Keratinocyte (primary cell): ENCODE data around the gene IGSF9. TPM values are rescaled to one million over a fixed set of nuclear protein-coding genes. Genes with fewer than 3 reads are reported as not detected.
A peak's percentile ranks its signal among the peaks of the same experiment; 100 is the strongest.

Experiments used
- DNase-seq: peaks from one replicate; pipeline ENCODE4 v3.0.0-alpha.2; 2011; ENCODE audit warnings: low read depth, missing footprints, low spot score
- FAIRE-seq: peaks from 2 replicates; lab custom pipeline; 2011; peaks lifted over from hg19 to GRCh38; lab: Jason Lieb, UNC
- H2AFZ ChIP-seq: 2 replicates; pipeline ENCODE4 v1.6.0; 2012; ENCODE audit warnings: low read length, control low read depth, inconsistent platforms; ENCODE audit not compliant: control insufficient read depth
- H3K27ac ChIP-seq: 2 replicates; pipeline ENCODE4 v1.5.1; 2011; ENCODE audit warnings: low read length; ENCODE audit not compliant: control insufficient read depth, insufficient read depth
- H3K27me3 ChIP-seq: 3 replicates; pipeline ENCODE4 v1.6.0; 2011; ENCODE audit warnings: low read length; ENCODE audit not compliant: control insufficient read depth, insufficient read depth; ENCODE audit errors: extremely low read depth
- H3K36me3 ChIP-seq, 2 experiments: 2 replicates in 1 of 2; 3 replicates in 1 of 2; pipeline ENCODE4 v1.5.1; 2011; ENCODE audit warnings: low read length in 2 of 2, mild to moderate bottlenecking in 1 of 2; ENCODE audit not compliant: control insufficient read depth in 2 of 2, insufficient read depth in 2 of 2; ENCODE audit errors: extremely low read depth in 1 of 2
- H3K4me1 ChIP-seq: 3 replicates; pipeline ENCODE4 v1.5.1; 2011; ENCODE audit warnings: low read length; ENCODE audit not compliant: control insufficient read depth, insufficient read depth; ENCODE audit errors: extremely low read depth
- H3K4me2 ChIP-seq: 3 replicates; pipeline ENCODE4 v1.6.0; 2011; ENCODE audit warnings: low read depth, low read length; ENCODE audit not compliant: control insufficient read depth, insufficient read depth; ENCODE audit errors: extremely low read depth
- H3K4me3 ChIP-seq, 3 experiments: fragments of 200-600 bp in 1 of 3; sonication (generic) in 1 of 3; 2 replicates in 2 of 3; 3 replicates in 1 of 3; pipeline ENCODE4 v1.5.1; 2011 to 2016; ENCODE audit warnings: low read length in 3 of 3, mild to moderate bottlenecking in 3 of 3, control low read depth in 2 of 3, inconsistent platforms in 1 of 3, low read depth in 1 of 3, mixed read lengths in 1 of 3, mixed run types in 1 of 3, moderate library complexity in 1 of 3; ENCODE audit not compliant: control insufficient read depth in 2 of 3, insufficient read depth in 2 of 3; ENCODE audit errors: extremely low read depth in 1 of 3
- H3K79me2 ChIP-seq: 2 replicates; pipeline ENCODE4 v1.6.0; 2012; ENCODE audit warnings: low read length; ENCODE audit not compliant: control insufficient read depth, insufficient read depth
- H3K9ac ChIP-seq: 3 replicates; pipeline ENCODE4 v1.6.0; 2011; ENCODE audit warnings: low read length; ENCODE audit not compliant: control insufficient read depth, insufficient read depth; ENCODE audit errors: extremely low read depth
- H3K9me1 ChIP-seq: 3 replicates; pipeline ENCODE4 v1.6.0; 2011; ENCODE audit warnings: low read length; ENCODE audit not compliant: control insufficient read depth, insufficient read depth; ENCODE audit errors: extremely low read depth
- H3K9me3 ChIP-seq: 2 replicates; pipeline ENCODE4 v1.5.1; 2012; ENCODE audit warnings: low read depth, low read length; ENCODE audit not compliant: control insufficient read depth
- H4K20me1 ChIP-seq: 3 replicates; pipeline ENCODE4 v1.6.0; 2011; ENCODE audit warnings: low read length; ENCODE audit not compliant: control insufficient read depth, insufficient read depth; ENCODE audit errors: extremely low read depth
- EZH2 ChIP-seq: IDR thresholded peaks from one replicate; pipeline ENCODE4 v1.6.1; 2012; ENCODE audit warnings: inconsistent platforms, mild to moderate bottlenecking, low read length, moderate library complexity
- dilution Hi-C: fragments of 300-500 bp; cut with MboI; formaldehyde crosslinking; loops from one replicate; pipeline ENCODE4 v1.7.0; 2020; ENCODE audit warnings: low sequenced_read_pairs; ENCODE audit not compliant: extremely low pct_ligation_motif_present
- polyA plus RNA-seq, 5 experiments: library from polyadenylated mRNA; depleted of rRNA in 3 of 5; stranded (reverse) in 3 of 5; stranded (forward) in 1 of 5; unstranded in 1 of 5; fragments of >200 nt; gene quantifications; 1 replicate in 1 of 5; 2 replicates in 3 of 5; 3 replicates in 1 of 5; pipeline versions ENCODE4 v1.2.1 to v1.2.3, GENCODE V29; 2011 to 2012; ENCODE audit warnings: missing spikeins in 2 of 5, low read depth in 1 of 5, low replicate concordance in 1 of 5
- TF ChIP-seq, protein P1 (sequence below), 3 experiments: IDR thresholded peaks in 1 of 3; conservative IDR thresholded peaks in 1 of 3; optimal IDR thresholded peaks in 1 of 3; 2 replicates in 2 of 3; 3 replicates in 1 of 3; pipeline versions ENCODE3 to v1.5.1; 2011; ENCODE audit warnings: low read length in 3 of 3, mild to moderate bottlenecking in 3 of 3, moderate library complexity in 2 of 3, control low read depth in 1 of 3, inconsistent platforms in 1 of 3; ENCODE audit not compliant: insufficient read depth in 2 of 3; ENCODE audit errors: extremely low read depth in 1 of 3

IGSF9 gene
- polyA plus RNA-seq, 1 donor (not counting 4 experiments of a cell fraction or from before 2014, with no cell fraction given), result 4.2 TPM

DNA sequence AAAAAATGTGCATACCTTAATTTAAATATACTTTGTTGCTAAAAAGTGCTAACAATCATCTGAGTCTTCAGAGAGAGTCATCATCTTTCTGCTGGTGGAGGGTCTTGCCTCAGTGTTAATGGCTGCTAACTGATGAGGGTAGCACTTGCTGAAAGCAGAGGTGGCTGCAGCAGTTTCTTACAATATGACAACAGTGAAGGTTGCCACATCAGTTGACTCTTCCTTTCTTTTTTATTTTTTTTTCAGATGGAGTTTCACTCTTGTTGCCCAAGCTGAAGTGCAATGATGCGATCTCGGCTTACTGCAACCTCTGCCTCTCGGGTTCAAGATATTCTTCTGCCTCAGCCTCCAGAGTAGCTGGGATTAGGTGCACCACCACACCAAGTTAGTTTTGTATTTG lies 42.9 kb downstream of the IGSF9 start:
- no peak overlapping the region for H3K4me3 ChIP-seq
- no peak overlapping the region for H3K4me2 ChIP-seq
- peaks cover 14% of the 10 kb centered on the region for H3K4me1 ChIP-seq
- H3K9ac ChIP-seq, result no peak overlapping the region
- H3K27me3 ChIP-seq, result no peaks in the 10 kb centered on the region
- no peak for TF ChIP-seq EZH2
- TF ChIP-seq, protein P1, sequence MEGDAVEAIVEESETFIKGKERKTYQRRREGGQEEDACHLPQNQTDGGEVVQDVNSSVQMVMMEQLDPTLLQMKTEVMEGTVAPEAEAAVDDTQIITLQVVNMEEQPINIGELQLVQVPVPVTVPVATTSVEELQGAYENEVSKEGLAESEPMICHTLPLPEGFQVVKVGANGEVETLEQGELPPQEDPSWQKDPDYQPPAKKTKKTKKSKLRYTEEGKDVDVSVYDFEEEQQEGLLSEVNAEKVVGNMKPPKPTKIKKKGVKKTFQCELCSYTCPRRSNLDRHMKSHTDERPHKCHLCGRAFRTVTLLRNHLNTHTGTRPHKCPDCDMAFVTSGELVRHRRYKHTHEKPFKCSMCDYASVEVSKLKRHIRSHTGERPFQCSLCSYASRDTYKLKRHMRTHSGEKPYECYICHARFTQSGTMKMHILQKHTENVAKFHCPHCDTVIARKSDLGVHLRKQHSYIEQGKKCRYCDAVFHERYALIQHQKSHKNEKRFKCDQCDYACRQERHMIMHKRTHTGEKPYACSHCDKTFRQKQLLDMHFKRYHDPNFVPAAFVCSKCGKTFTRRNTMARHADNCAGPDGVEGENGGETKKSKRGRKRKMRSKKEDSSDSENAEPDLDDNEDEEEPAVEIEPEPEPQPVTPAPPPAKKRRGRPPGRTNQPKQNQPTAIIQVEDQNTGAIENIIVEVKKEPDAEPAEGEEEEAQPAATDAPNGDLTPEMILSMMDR (optimal IDR thresholded peaks at IDR 0.05 in 1 of 3, IDR thresholded peaks at IDR 0.05 in 1 of 3, conservative IDR thresholded peaks at IDR 0.05 in 1 of 3; ENCODE audit: extremely low read depth in 1 of 3, insufficient read depth in 2 of 3, low read length in 3 of 3), result no peak
- FAIRE-seq, result no peak
- no peaks in the 10 kb centered on the region for H3K79me2 ChIP-seq
- no peaks in the 10 kb centered on the region for H3K36me3 ChIP-seq
- dilution Hi-C loops, result no loop called here
- DNase-seq, result no peak
- H4K20me1 ChIP-seq, result no peaks in the 10 kb centered on the region
- H3K9me3 ChIP-seq, result no peaks in the 10 kb centered on the region
- no peak overlapping the region for H2AFZ ChIP-seq
- no peak overlapping the region for H3K27ac ChIP-seq
- no peaks in the 10 kb centered on the region for H3K9me1 ChIP-seq

DNA sequence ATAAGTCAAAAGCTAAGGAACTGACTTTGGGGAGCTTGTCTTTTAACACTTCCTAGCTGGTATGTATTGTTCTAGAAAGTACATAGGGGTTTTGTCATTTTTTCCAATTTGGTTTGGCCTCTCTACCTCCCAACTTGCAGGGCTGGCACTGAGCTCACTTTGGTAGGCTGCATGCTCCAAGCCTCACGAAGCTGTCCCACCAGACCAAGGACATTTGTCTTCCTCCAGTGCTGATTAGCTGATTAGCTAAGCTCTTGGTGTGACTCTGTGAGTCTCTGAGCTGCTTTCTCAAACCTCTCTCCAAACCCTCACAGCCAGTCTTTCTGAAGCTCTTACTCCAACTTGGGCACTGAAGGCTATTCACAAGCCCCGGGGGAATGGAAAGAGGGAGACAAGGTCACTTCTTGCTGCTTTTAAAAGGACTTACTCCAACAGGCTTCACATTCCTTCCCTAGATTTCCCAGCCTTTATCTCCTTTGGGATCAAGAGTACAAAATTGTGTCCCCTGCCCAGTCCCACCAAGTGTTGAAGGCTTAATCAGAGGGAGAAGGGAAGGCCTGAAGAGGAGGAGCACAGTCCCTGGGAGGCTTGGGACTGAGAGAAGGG lies 44.6 kb downstream of the IGSF9 start:
- Histone ChIP-seq H3K36me3 (no peaks in the 10 kb centered on the region), H2AFZ (no peak overlapping the region), H3K27ac (no peak overlapping the region), H3K9me3 (no peaks in the 10 kb centered on the region), H3K4me1 (peaks cover 14% of the 10 kb centered on the region), H3K27me3 (no peaks in the 10 kb centered on the region), H3K79me2 (no peaks in the 10 kb centered on the region), H3K9me1 (no peaks in the 10 kb centered on the region), H3K9ac (no peak overlapping the region), H4K20me1 (no peaks in the 10 kb centered on the region), H3K4me3 (no peak overlapping the region), H3K4me2 (peak overlapping the region; percentile 37)
- no peak for TF ChIP-seq EZH2
- TF ChIP-seq, protein P1 (optimal IDR thresholded peaks at IDR 0.05 in 1 of 3, IDR thresholded peaks at IDR 0.05 in 1 of 3, conservative IDR thresholded peaks at IDR 0.05 in 1 of 3; ENCODE audit: extremely low read depth in 1 of 3, insufficient read depth in 2 of 3, low read length in 3 of 3), result no peak
- dilution Hi-C loops, result no loop called here
- DNase-seq (no peak), FAIRE-seq (no peak)
